T-cell (primary cell): Measurements from ENCODE around the gene ST8SIA4. TPM values are rescaled to one million over a fixed set of nuclear protein-coding genes. Genes with fewer than 3 reads are reported as not detected.

ENCODE experiments used
- ATAC-seq, 4 experiments: fragments of 200-7000 bp in 3 of 4; fragments of 150-1000 bp in 1 of 4; cut with Tn5 transposase; replicated peaks in 1 of 4; 1 replicate in 3 of 4; 2 replicates in 1 of 4; pipeline ENCODE4 v1.10.0; 2021; ENCODE audit warnings: moderate library complexity in 3 of 4, mild to moderate bottlenecking in 2 of 4, moderate number of reproducible peaks in 1 of 4
- CTCF ChIA-PET, 2 donors: fragments of 300-600 bp; sonication (Branson Sonifier 250); formaldehyde crosslinking; loops; one replicate each; lab custom pipeline; 2022; ENCODE audit warnings: antibody characterized with exemption in 2 of 2; lab: Charles Lee
- POLR2A ChIA-PET, 2 donors: fragments of 300-600 bp; sonication (Branson Sonifier 250); formaldehyde crosslinking; loops; one replicate each; lab custom pipeline; 2022; ENCODE audit warnings: antibody characterized with exemption in 2 of 2; lab: Charles Lee
- DNase-seq, 35 experiments: peaks; one replicate each; pipeline versions ENCODE4 v3.0.0 to v3.0.0-alpha.2; 2013 to 2023
- H3K27ac ChIP-seq: one replicate; pipeline ENCODE4 v1.5.1; 2013; ENCODE audit warnings: low read length
- H3K27me3 ChIP-seq, 2 experiments: replicated peaks in 1 of 2; 1 replicate in 1 of 2; 2 replicates in 1 of 2; pipeline versions ENCODE4 v1.6.1 to v1.7.0; 2013; ENCODE audit warnings: low read length in 1 of 2, mixed read lengths in 1 of 2; ENCODE audit not compliant: control insufficient read depth in 2 of 2, insufficient read depth in 2 of 2; ENCODE audit errors: extremely low read depth in 1 of 2
- H3K36me3 ChIP-seq, 2 donors: 1 replicate in 1 of 2; 2 replicates in 1 of 2; pipeline versions ENCODE4 v1.6.1 to v1.7.0; 2013; ENCODE audit warnings: low read length in 1 of 2; ENCODE audit not compliant: control insufficient read depth in 2 of 2, insufficient read depth in 1 of 2; ENCODE audit errors: extremely low read depth in 1 of 2
- H3K4me1 ChIP-seq, 2 experiments: 1 replicate in 1 of 2; 2 replicates in 1 of 2; pipeline versions ENCODE4 v1.6.1 to v1.7.0; 2013; ENCODE audit warnings: low read length in 2 of 2, mixed read lengths in 1 of 2; ENCODE audit not compliant: insufficient read depth in 2 of 2, control insufficient read depth in 1 of 2; ENCODE audit errors: extremely low read depth in 1 of 2
- H3K4me3 ChIP-seq, 2 donors: 1 replicate in 1 of 2; 2 replicates in 1 of 2; pipeline versions ENCODE4 v1.5.1 to v1.7.0; 2013; ENCODE audit warnings: mild to moderate bottlenecking in 2 of 2, low read length in 1 of 2, moderate library complexity in 1 of 2; ENCODE audit not compliant: control insufficient read depth in 1 of 2; ENCODE audit errors: extremely low read depth in 1 of 2
- H3K9me3 ChIP-seq: 2 replicates; pipeline ENCODE4 v1.7.0; 2013
- H3K27ac Mint-ChIP-seq, 2 donors: one replicate each; pipeline ENCODE4 v1.8.0; 2020 to 2021; ENCODE audit warnings: mild to moderate bottlenecking in 2 of 2, mixed read lengths in 2 of 2
- H3K27me3 Mint-ChIP-seq, 2 donors: one replicate each; pipeline ENCODE4 v1.8.0; 2021 to 2022; ENCODE audit warnings: mixed read lengths in 2 of 2
- H3K36me3 Mint-ChIP-seq: one replicate; pipeline ENCODE4 v1.8.0; 2021; ENCODE audit warnings: mixed read lengths
- H3K4me1 Mint-ChIP-seq, 3 donors: one replicate each; pipeline ENCODE4 v1.8.0; 2020 to 2022; ENCODE audit warnings: mixed read lengths in 3 of 3, mild to moderate bottlenecking in 1 of 3
- H3K4me3 Mint-ChIP-seq, 3 donors: one replicate each; pipeline ENCODE4 v1.8.0; 2020 to 2022; ENCODE audit warnings: mild to moderate bottlenecking in 3 of 3, mixed read lengths in 3 of 3, moderate library complexity in 3 of 3
- H3K9me3 Mint-ChIP-seq, 3 donors: one replicate each; pipeline ENCODE4 v1.8.0; 2020 to 2022; ENCODE audit warnings: mixed read lengths in 3 of 3
- WGBS: methylation state at CpG from one replicate; pipeline ENCODE4 v1.1.5; 2013; ENCODE audit warnings: missing lambda C conversion rate; ENCODE audit not compliant: insufficient coverage; 5-methylcytosine and 5-hydroxymethylcytosine counted together
- total RNA-seq, 35 experiments: library from RNA in 6 of 35; stranded (reverse) in 6 of 35; fragments of 120-200 nt in 1 of 35; gene quantifications; one replicate each; pipeline versions ENCODE4 v1.2.1 to v1.2.4 and lab custom pipeline; 2013 to 2026

The ST8SIA4 gene
- total RNA-seq, 5 donors from 2014 or later (not counting 1 experiment from before 2014, with no cell fraction given): 27.0 to 36.9 (median 28.8) TPM

- Histone ChIP-seq H3K27me3 (no peaks in the 10 kb centered on the region), H3K4me3 (peak overlapping the region; percentile 70 to 87), H3K9me3 (no peaks in the 10 kb centered on the region), H3K4me1 (peaks cover 24 to 38% of the 10 kb centered on the region in 2 experiments), H3K36me3 (no peaks in the 10 kb centered on the region), H3K27ac (peak overlapping the region; percentile 90)
- CTCF ChIA-PET: interaction anchor here (0.6 to 4.9 kb wide), 8 partner anchors 10 to 551 kb away, joined by 3 to 50 read pairs (median 4); no protein-coding TSS in a partner anchor
- ATAC-seq (no peak), DNase-seq (no peak)
- WGBS: 50% methylated on average over 2 of the region's 2 CpGs
- Mint-ChIP-seq H3K4me3 (peak overlapping the region; percentile 86 to 99 (median 88)), H3K36me3 (peaks cover 29% of the 10 kb centered on the region), H3K27ac (peak overlapping the region; percentile 94 to 99), H3K4me1 (peaks cover 60 to 73% (median 62%) of the 10 kb centered on the region in 3 donors), H3K9me3 (no peaks in the 10 kb centered on the region), H3K27me3 (no peaks in the 10 kb centered on the region)
- POLR2A ChIA-PET: interaction anchor here in 1 of 2 donors (1.1 to 5.1 kb wide), 2 partner anchors 9 to 58 kb away, joined by 6 to 56 read pairs; no protein-coding TSS in a partner anchor
Measured at GRCh38 chr5:100899675-100900074, 3.4 kb downstream of the ST8SIA4 start.

GRCh38 chr5:100898504-100899346 is 4.4 kb downstream of the ST8SIA4 start:
- DNase-seq: no peak
- CTCF ChIA-PET: interaction anchor here (0.6 to 4.9 kb wide), 4 partner anchors 11 to 552 kb away, joined by 3 to 50 read pairs (median 4); no protein-coding TSS in a partner anchor
- WGBS: no CpG with 5 or more reads among the region's 5 CpGs

GRCh38 chr5:100896054-100896453 is 7.0 kb downstream of the ST8SIA4 start:
- peaks cover 58 to 73% (median 67%) of the 10 kb centered on the region in 3 donors for H3K4me1 Mint-ChIP-seq
- H3K4me3 Mint-ChIP-seq: no peak overlapping the region

More at GRCh38 chr5:100898504-100899346, 4.4 kb downstream of the ST8SIA4 start:
- H3K9me3 Mint-ChIP-seq: no peaks in the 10 kb centered on the region
- POLR2A ChIA-PET: interaction anchor here in 1 of 2 donors (0.6 kb wide), 1 partner anchor 47 kb away, joined by 5 read pairs; no protein-coding TSS in a partner anchor
- peak overlapping the region; percentile 21 to 99 (median 37) for H3K4me3 Mint-ChIP-seq
- Histone ChIP-seq H3K4me1 (peaks cover 14 to 35% of the 10 kb centered on the region in 2 experiments), H3K27ac (peak overlapping the region; percentile 90), H3K9me3 (no peaks in the 10 kb centered on the region), H3K27me3 (no peaks in the 10 kb centered on the region), H3K4me3 (no peak overlapping the region), H3K36me3 (peaks cover 0 to 2% of the 10 kb centered on the region in 2 donors)
- H3K27me3 Mint-ChIP-seq: no peaks in the 10 kb centered on the region
- peak overlapping the region; percentile 75 to 99 for H3K27ac Mint-ChIP-seq
- H3K4me1 Mint-ChIP-seq: peaks cover 60 to 73% (median 62%) of the 10 kb centered on the region in 3 donors
- H3K36me3 Mint-ChIP-seq: peaks cover 38% of the 10 kb centered on the region
- ATAC-seq: no peak

GRCh38 chr5:100890461-100891008 is 12.5 kb downstream of the ST8SIA4 start:
- H3K27ac Mint-ChIP-seq: peak overlapping the region; percentile 88 to 90
- H3K4me1 ChIP-seq: peaks cover 2 to 53% of the 10 kb centered on the region in 2 experiments
- ChIA-PET POLR2A (interaction anchor here in 1 of 2 donors (4.8 kb wide), 1 partner anchor 11 kb away, joined by 56 read pairs; the partner anchor contains the start of gene ST8SIA4), CTCF (interaction anchor here (0.5 to 5.1 kb wide), 3 partner anchors 11 to 157 kb away, joined by 3 to 49 read pairs (median 3); partner anchors contain the start of gene ST8SIA4 (in 1 of the 2))
- H3K27me3 Mint-ChIP-seq: no peaks in the 10 kb centered on the region
- no peak for ATAC-seq
- peaks cover 28% of the 10 kb centered on the region for H3K36me3 Mint-ChIP-seq
- no peaks in the 10 kb centered on the region for H3K9me3 ChIP-seq
- H3K4me1 Mint-ChIP-seq: peaks cover 68 to 79% (median 69%) of the 10 kb centered on the region in 3 donors
- H3K4me3 ChIP-seq: no peak overlapping the region
- WGBS: no CpG with 5 or more reads among the region's 3 CpGs
- H3K4me3 Mint-ChIP-seq: peak overlapping the region; percentile 64 to 70 (median 70)
- H3K9me3 Mint-ChIP-seq: no peaks in the 10 kb centered on the region
- peak in 1 of 35 experiments; percentile 20 for DNase-seq
- H3K36me3 ChIP-seq: peaks cover 0 to 5% of the 10 kb centered on the region in 2 donors
- H3K27me3 ChIP-seq: no peaks in the 10 kb centered on the region
- peak overlapping the region; percentile 62 for H3K27ac ChIP-seq

More at GRCh38 chr5:100896054-100896453, 7.0 kb downstream of the ST8SIA4 start:
- Histone ChIP-seq H3K4me1 (peaks cover 14 to 47% of the 10 kb centered on the region in 2 experiments), H3K4me3 (no peak overlapping the region), H3K27me3 (no peaks in the 10 kb centered on the region), H3K27ac (no peak overlapping the region), H3K9me3 (no peaks in the 10 kb centered on the region), H3K36me3 (peaks cover 0 to 2% of the 10 kb centered on the region in 2 donors)
- ChIA-PET CTCF (no interaction called here), POLR2A (no interaction called here)
- Mint-ChIP-seq H3K9me3 (no peaks in the 10 kb centered on the region), H3K36me3 (peaks cover 39% of the 10 kb centered on the region), H3K27ac (peak overlapping the region in 1 of 2 donors; percentile 29), H3K27me3 (no peaks in the 10 kb centered on the region)
- no peak for DNase-seq
- WGBS: no CpG with 5 or more reads among the region's 2 CpGs
- no peak for ATAC-seq

GRCh38 chr5:100889896-100890295 is 13.2 kb downstream of the ST8SIA4 start:
- Histone ChIP-seq H3K4me3 (no peak overlapping the region), H3K4me1 (peaks cover 2 to 51% of the 10 kb centered on the region in 2 experiments), H3K27ac (peak overlapping the region; percentile 62), H3K9me3 (no peaks in the 10 kb centered on the region), H3K36me3 (peaks cover 0 to 5% of the 10 kb centered on the region in 2 donors), H3K27me3 (no peaks in the 10 kb centered on the region)
- H3K4me1 Mint-ChIP-seq: peaks cover 66 to 74% (median 66%) of the 10 kb centered on the region in 3 donors
- ATAC-seq: no peak
- H3K27ac Mint-ChIP-seq: peak overlapping the region; percentile 88 to 90
- peaks cover 25% of the 10 kb centered on the region for H3K36me3 Mint-ChIP-seq
- peak overlapping the region; percentile 64 to 70 (median 70) for H3K4me3 Mint-ChIP-seq
- ChIA-PET CTCF (interaction anchor here (0.6 to 5.1 kb wide), 2 partner anchors 12 to 15 kb away, joined by 3 to 49 read pairs; partner anchors contain the start of gene ST8SIA4 (in 1 of the 2)), POLR2A (interaction anchor here in 1 of 2 donors (4.8 kb wide), 1 partner anchor 12 kb away, joined by 56 read pairs; the partner anchor contains the start of gene ST8SIA4)
- H3K9me3 Mint-ChIP-seq: no peaks in the 10 kb centered on the region
- H3K27me3 Mint-ChIP-seq: no peaks in the 10 kb centered on the region
- peak in 1 of 35 experiments; percentile 32 for DNase-seq
- no CpG with 5 or more reads among the region's 3 CpGs for WGBS
